Spleen (tissue), 11 donors: ENCODE measurements around the gene PIGB. TPM values are rescaled to one million over a fixed set of nuclear protein-coding genes. Genes with fewer than 3 reads are reported as not detected.

ENCODE experiments used
- DNase-seq: peaks from one replicate; pipeline ENCODE4 v3.0.0-alpha.2; 2020
- H3K27ac ChIP-seq, 8 donors: fragments of 200-600 bp; sonication (generic) in 7 of 8; 1 replicate in 4 of 8; 2 replicates in 4 of 8; pipeline versions ENCODE4 v1.5.0 to v1.8.0; 2016 to 2021; ENCODE audit warnings: inconsistent platforms in 4 of 8, mild to moderate bottlenecking in 4 of 8, moderate library complexity in 1 of 8
- H3K27me3 ChIP-seq, 7 donors: fragments of 200-600 bp; sonication (generic) in 6 of 7; replicated peaks in 1 of 7; 1 replicate in 4 of 7; 2 replicates in 3 of 7; pipeline versions ENCODE4 v1.5.0 to v1.8.0; 2016 to 2021; ENCODE audit warnings: inconsistent platforms in 3 of 7, mild to moderate bottlenecking in 1 of 7
- H3K36me3 ChIP-seq, 6 donors: fragments of 200-600 bp; sonication (generic) in 5 of 6; 1 replicate in 4 of 6; 2 replicates in 2 of 6; pipeline versions ENCODE4 v1.5.0 to v1.8.0; 2016 to 2021; ENCODE audit warnings: inconsistent platforms in 2 of 6
- H3K4me1 ChIP-seq, 6 donors: fragments of 200-600 bp; sonication (generic) in 5 of 6; 1 replicate in 3 of 6; 2 replicates in 3 of 6; pipeline versions ENCODE4 v1.5.0 to v1.8.0; 2016 to 2021; ENCODE audit warnings: inconsistent platforms in 3 of 6
- H3K4me3 ChIP-seq, 8 donors: fragments of 200-600 bp; sonication (generic) in 7 of 8; 1 replicate in 4 of 8; 2 replicates in 4 of 8; pipeline versions ENCODE4 v1.5.0 to v1.8.0; 2016 to 2021; ENCODE audit warnings: inconsistent platforms in 4 of 8, mild to moderate bottlenecking in 4 of 8, moderate library complexity in 2 of 8
- H3K9me3 ChIP-seq, 8 donors: fragments of 200-600 bp; sonication (generic) in 7 of 8; 1 replicate in 4 of 8; 2 replicates in 4 of 8; pipeline versions ENCODE4 v1.5.0 to v1.8.0; 2016 to 2021; ENCODE audit warnings: inconsistent platforms in 4 of 8
- POLR2A ChIP-seq, 3 donors: fragments of 450-650 bp; IDR thresholded peaks; one replicate each; pipeline ENCODE4 v1.5.1; 2017; ENCODE audit warnings: antibody characterized with exemption in 3 of 3, mild to moderate bottlenecking in 1 of 3
- POLR2AphosphoS5 ChIP-seq, 3 donors: sonication (generic); formaldehyde crosslinking; IDR thresholded peaks; one replicate each; pipeline ENCODE4 v1.5.1; 2017; ENCODE audit warnings: antibody characterized with exemption in 3 of 3
- intact Hi-C: fragments of 100-400 bp; cut with DNase I; formaldehyde crosslinking; loops from one replicate; pipeline ENCODE4 v1.15.0; 2023; ENCODE audit warnings: low total_unique reads
- microRNA-seq, 3 donors: library from miRNA; unstranded; fragments of <30 nt; microRNA quantifications; one replicate each; pipeline versions ENCODE4 to v1.1.0, GENCODE V29; 2019 to 2020
- polyA plus RNA-seq, 3 donors: library from polyadenylated mRNA; stranded (reverse); fragments of 200-250 nt; gene quantifications; one replicate each; pipeline ENCODE4 v1.2.1, GENCODE V29; 2013
- total RNA-seq, 7 donors: library from RNA; depleted of rRNA in 3 of 7; stranded (reverse); fragments of >200 nt in 3 of 7; fragmentation: NEBNext Ultra II Directional in 4 of 7; extraction: Animal tissue kit (Norgen Biotek cat#: 25700) in 4 of 7; gene quantifications; one replicate each; pipeline versions ENCODE4 v1.1.0 to v1.2.1, GENCODE V29; 2016 to 2021
- TF ChIP-seq, protein P1 (sequence below), 11 experiments: fragments of 200-600 bp in 7 of 11; fragments of 450-650 bp in 4 of 11; sonication (generic) in 4 of 11; IDR thresholded peaks in 8 of 11; conservative IDR thresholded peaks in 3 of 11; 1 replicate in 7 of 11; 2 replicates in 4 of 11; pipeline versions ENCODE4 v1.4.0 to v1.8.0; 2016 to 2021; ENCODE audit warnings: antibody characterized with exemption in 11 of 11, inconsistent platforms in 4 of 11, mild to moderate bottlenecking in 1 of 11
- donor health status: healthy with polysubstance abuse.
- donor health status: DM: no; HTN: no; CAD: no; lungs with moderate emphysema.
- donor health status: DM: no; HTN: no; CAD: no.
- donor health status: Bipolar disorder and iron deficiency.
- donor health status: healthy.
- donor health status: DM: no; HTN: no; CAD: no.
- donor health status: DM: yes; HTN: yes; CAD: no.

Gene PIGB
- total and polyA plus RNA-seq, 10 donors = 13.5 to 37.5 (median 23.2) TPM

DNA sequence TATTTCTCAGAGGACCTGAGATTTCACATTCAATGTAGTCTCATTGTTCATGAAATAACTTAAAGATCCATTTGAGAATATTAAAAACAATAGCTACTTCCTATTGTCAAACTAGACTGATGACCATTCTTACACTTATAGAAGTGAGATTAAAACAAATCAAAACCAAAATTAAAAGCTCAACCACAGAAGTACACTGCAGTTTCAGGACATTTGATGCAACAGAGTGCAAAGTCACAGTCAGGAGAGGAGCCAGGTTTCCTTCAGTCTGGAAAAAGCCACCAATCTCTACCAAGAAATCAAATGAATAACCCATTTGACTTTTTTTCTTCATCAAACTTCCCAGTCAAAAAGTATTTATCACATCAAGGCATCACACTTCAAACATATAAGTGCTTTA lies 83.7 kb downstream of the PIGB start:
- H3K27ac ChIP-seq = peak overlapping the region in 7 of 8 donors; percentile 67 to 96 (median 73)
- H3K36me3 ChIP-seq = peaks cover 0 to 14% (median 0%) of the 10 kb centered on the region in 6 donors
- intact Hi-C loops = loop anchor here (10.0 kb wide), 1 partner anchor 88 kb away; the partner anchor contains the start of genes PIGB and PIGBOS1
- peak overlapping the region in 1 of 8 donors; percentile 27 for H3K4me3 ChIP-seq
- H3K9me3 ChIP-seq = no peaks in the 10 kb centered on the region
- TF ChIP-seq POLR2A (IDR thresholded peaks at IDR 0.05) (no peak), POLR2AphosphoS5 (IDR thresholded peaks at IDR 0.05) (no peak)
- TF ChIP-seq, protein P1, sequence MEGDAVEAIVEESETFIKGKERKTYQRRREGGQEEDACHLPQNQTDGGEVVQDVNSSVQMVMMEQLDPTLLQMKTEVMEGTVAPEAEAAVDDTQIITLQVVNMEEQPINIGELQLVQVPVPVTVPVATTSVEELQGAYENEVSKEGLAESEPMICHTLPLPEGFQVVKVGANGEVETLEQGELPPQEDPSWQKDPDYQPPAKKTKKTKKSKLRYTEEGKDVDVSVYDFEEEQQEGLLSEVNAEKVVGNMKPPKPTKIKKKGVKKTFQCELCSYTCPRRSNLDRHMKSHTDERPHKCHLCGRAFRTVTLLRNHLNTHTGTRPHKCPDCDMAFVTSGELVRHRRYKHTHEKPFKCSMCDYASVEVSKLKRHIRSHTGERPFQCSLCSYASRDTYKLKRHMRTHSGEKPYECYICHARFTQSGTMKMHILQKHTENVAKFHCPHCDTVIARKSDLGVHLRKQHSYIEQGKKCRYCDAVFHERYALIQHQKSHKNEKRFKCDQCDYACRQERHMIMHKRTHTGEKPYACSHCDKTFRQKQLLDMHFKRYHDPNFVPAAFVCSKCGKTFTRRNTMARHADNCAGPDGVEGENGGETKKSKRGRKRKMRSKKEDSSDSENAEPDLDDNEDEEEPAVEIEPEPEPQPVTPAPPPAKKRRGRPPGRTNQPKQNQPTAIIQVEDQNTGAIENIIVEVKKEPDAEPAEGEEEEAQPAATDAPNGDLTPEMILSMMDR (IDR thresholded peaks at IDR 0.05 in 8 of 11, conservative IDR thresholded peaks at IDR 0.05 in 3 of 11) = no peak
- no peak for DNase-seq
- no peaks in the 10 kb centered on the region for H3K27me3 ChIP-seq
- peaks cover 27 to 89% (median 60%) of the 10 kb centered on the region in 6 donors for H3K4me1 ChIP-seq

DNA sequence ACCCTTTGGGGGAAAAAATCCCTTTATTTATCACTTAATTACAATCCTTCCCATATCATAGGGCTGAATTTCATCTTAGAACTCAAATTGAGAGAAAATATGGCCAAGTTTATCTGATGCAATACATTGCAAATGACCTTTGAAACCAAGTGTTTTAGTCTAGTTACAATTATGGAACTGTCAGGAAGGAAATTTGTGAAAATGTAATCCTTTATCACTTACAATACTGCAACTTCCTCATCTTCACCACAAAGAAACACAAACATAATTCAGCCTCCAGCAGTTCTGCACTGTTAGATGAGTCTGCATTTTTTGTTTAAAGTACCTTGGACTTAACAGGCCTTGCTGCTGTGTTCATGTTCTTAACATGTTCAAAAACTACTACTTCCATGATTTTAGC lies 84.5 kb downstream of the PIGB start:
- Histone ChIP-seq H3K27ac (peak overlapping the region in 7 of 8 donors; percentile 67 to 96 (median 73)), H3K4me3 (peak overlapping the region in 1 of 8 donors; percentile 27)
- intact Hi-C loops = loop anchor here (10.0 kb wide), 1 partner anchor 89 kb away; the partner anchor contains the start of genes PIGB and PIGBOS1

More for the DNA sequence above, 84.5 kb downstream of the PIGB start:
- peaks cover 27 to 85% (median 62%) of the 10 kb centered on the region in 6 donors for H3K4me1 ChIP-seq
- no peak for DNase-seq
- TF ChIP-seq POLR2AphosphoS5 (IDR thresholded peaks at IDR 0.05) (no peak), POLR2A (IDR thresholded peaks at IDR 0.05) (no peak)
- TF ChIP-seq, protein P1 (IDR thresholded peaks at IDR 0.05 in 8 of 11, conservative IDR thresholded peaks at IDR 0.05 in 3 of 11) = no peak
- H3K27me3 ChIP-seq = no peaks in the 10 kb centered on the region
- H3K36me3 ChIP-seq = peaks cover 0 to 6% (median 0%) of the 10 kb centered on the region in 6 donors
- H3K9me3 ChIP-seq = no peaks in the 10 kb centered on the region

Small RNA genes lying within 50 kb of the gene (microRNA-seq; reads per million reads assigned to microRNA genes)
- gene MIR628 = 70.1 to 126 (median 108) reads per million in 3 donors

Other genes starting within 250 kb of the PIGB start
- gene RSL24D1, start 122.3 kb upstream of the PIGB start, total RNA-seq = 10 to 100 TPM; 43.7 to 58.9 (median 54.5) TPM
- gene RSL24D1, start 122.3 kb upstream of the PIGB start, polyA plus RNA-seq = 100 to 1,000 TPM in 1 of 3 donors, 10 to 100 TPM in 2; 72.8 to 103 (median 78.8) TPM
- 10 to 100 TPM; 21.4 to 72.0 (median 44.5) TPM for gene RAB27A, start 29.4 kb upstream of the PIGB start, total RNA-seq
- gene RAB27A, start 29.4 kb upstream of the PIGB start, polyA plus RNA-seq = 10 to 100 TPM in 2 of 3 donors, 1 to 10 TPM in 1; 9.4 to 15.1 (median 11.4) TPM
- gene PIGBOS1, start 99 bp upstream of the PIGB start, total RNA-seq = 10 to 100 TPM in 6 of 7 donors, 1 to 10 TPM in 1; 8.9 to 28.4 (median 15.1) TPM
- gene PIGBOS1, start 99 bp upstream of the PIGB start, polyA plus RNA-seq = 10 to 100 TPM; 24.3 to 32.9 (median 26.4) TPM
- 100 to 1,000 TPM in 1 of 7 donors, 10 to 100 TPM in 6; 55.8 to 103 (median 68.6) TPM for gene CCPG1, start 89.1 kb downstream of the PIGB start, total RNA-seq
- 10 to 100 TPM in 2 of 3 donors, 1 to 10 TPM in 1; 9.5 to 16.9 (median 13.5) TPM for gene CCPG1, start 89.1 kb downstream of the PIGB start, polyA plus RNA-seq
- gene PIERCE2, start 89.3 kb downstream of the PIGB start, total RNA-seq = 1 to 10 TPM in 2 of 7 donors, under 1 TPM in 1, not detected in 4; 0.97 to 1.4 (median 1.1) TPM
- 1 to 10 TPM; 1.6 to 2.5 (median 1.8) TPM for gene PIERCE2, start 89.3 kb downstream of the PIGB start, polyA plus RNA-seq
- gene DNAAF4, start 189.0 kb downstream of the PIGB start, total RNA-seq = 1 to 10 TPM in 3 of 7 donors, under 1 TPM in 2, not detected in 2; 0.17 to 3.3 (median 1.4) TPM
- 1 to 10 TPM in 2 of 3 donors, under 1 TPM in 1; 0.85 to 1.3 (median 1.1) TPM for gene DNAAF4, start 189.0 kb downstream of the PIGB start, polyA plus RNA-seq